GM18519 (cell line): Measurements from ENCODE around the gene RBKS.
A peak's percentile ranks its signal among the peaks of the same experiment; 100 is the strongest.

Experiments used
- ATAC-seq: cut with Tn5 transposase; IDR thresholded peaks from one replicate; pipeline ENCODE4 v1.9.1; 2021; ENCODE audit warnings: mild to moderate bottlenecking, moderate library complexity; ENCODE audit not compliant: unreplicated experiment, low FRiP score

RBKS gene

DNA sequence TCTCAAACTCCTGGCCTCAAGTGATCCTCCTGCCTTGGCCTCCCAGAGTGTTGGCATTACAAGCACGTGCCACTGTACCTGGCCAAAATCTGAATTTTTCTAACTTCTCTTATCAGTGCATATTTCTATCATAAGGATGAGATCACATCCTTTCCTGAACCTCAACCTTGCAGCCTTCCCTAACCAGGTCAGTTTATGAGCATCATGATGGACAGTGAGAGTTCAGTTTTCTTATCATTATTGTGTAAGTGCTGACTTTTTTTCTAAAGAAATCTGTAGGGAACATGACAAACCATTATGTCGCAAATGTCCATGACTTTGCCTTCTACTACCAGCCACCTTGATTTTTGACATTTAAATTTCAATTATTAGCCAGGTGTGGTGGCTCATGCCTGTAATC is 87.1 kb downstream of the RBKS start:
- no peak for ATAC-seq

DNA sequence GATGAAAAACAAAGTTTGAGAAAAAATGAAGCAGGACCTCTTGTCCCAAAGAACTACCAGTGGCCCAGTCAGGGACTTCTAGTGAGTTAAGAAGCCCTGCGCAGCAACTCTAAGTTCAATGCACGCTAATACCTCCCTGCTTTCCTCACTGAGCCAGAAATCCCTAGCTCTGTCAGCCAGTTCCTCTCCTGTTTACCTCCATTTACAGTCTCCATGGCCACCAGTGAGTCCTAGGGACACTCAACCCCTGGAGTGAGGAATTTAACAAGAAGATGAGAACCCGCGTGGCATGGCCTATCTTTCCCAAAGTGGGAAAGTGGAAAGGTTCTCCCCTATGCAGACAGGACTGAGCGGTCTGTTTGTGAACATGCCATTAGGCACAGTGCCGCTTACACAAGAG is 87.6 kb downstream of the RBKS start:
- ATAC-seq, result no peak

DNA sequence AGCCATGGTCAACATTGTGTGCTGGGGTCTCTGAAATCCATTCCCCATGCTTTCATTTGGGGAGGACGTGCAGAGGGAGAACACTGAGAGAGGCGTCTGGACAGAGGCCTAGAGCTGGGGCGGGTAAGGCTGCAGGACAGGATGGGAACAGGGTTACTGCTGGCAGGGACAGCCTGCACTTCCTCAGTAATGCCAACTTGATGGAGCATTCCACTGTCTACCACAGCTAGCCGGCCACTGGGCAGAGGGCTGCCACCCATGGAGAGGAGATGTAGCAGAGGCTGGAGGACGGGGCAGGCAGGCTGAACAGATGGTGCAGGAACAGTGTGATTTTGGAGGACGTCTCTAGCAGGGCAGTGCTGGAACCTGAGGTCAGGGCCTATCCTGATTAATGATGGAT is 89.3 kb downstream of the RBKS start:
- ATAC-seq, result no peak

DNA sequence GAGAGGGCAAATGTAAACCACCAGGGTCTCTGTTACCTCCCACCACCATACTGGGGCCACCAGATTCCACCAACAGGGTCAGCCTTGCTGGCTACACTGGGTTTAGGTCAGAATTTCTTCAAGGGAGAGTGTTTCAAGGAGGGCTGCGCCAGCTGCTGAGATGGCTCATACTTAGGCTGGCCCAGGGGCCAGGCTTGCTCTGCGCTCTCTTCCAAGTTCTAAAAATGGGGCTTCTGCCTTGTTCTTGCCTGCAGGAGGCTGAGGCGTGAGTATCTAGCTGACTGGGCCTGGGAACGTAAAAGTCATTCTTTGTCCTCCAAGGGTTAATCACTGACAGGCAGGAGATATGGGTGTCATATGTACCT is 90.6 kb downstream of the RBKS start:
- ATAC-seq, result no peak

DNA sequence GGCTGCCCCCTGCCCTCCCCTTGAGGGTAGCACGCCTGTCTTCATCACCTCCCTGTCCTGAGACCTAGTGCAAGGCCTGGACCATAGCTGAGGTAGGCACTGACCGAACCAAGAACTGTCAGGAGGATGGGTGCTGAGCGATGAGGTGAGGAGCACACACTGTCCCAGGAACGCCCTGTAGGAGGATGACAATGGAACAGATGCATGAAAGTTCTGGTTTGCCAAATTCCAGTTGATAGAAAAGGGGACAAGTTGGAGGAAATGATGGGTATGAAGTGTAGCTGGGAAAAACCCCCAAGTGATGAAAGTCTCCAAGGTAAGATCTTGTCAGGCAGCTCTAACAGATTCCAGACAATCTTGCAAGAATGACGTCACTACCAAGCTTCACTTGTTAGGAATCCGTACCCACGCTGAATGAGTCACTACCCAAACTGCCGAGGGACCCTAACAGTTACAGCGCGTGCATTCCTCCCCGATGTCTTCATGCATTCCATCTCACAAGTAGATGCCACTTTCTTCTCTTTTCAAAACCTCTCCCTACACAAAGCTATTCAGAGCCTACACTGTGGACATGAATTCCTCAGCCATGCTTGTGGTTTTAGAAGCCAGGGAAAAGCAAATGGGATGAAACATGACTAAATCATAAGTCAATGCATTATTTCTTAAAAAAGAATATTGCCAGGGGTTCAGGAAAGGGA is 91.1 kb downstream of the RBKS start:
- ATAC-seq, result no peak

DNA sequence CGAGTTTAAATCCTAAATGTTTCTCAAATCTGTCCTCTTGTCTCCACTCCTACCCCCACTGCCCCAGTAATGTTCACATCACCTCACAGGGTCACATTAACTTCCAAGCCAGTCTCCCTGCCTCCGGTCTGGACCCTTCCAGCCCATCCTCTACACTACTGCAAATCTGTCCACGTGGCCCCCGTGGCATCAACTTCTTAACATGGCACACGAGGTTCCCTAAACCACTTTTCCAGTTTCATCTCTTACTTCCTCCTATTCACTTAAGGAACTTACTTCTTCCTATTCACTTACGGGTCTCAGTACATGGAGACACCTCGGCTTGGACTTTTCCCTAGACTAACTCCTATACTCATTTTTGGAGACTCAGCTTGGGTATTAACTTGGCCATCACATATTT is 91.7 kb downstream of the RBKS start:
- ATAC-seq, result no peak

DNA sequence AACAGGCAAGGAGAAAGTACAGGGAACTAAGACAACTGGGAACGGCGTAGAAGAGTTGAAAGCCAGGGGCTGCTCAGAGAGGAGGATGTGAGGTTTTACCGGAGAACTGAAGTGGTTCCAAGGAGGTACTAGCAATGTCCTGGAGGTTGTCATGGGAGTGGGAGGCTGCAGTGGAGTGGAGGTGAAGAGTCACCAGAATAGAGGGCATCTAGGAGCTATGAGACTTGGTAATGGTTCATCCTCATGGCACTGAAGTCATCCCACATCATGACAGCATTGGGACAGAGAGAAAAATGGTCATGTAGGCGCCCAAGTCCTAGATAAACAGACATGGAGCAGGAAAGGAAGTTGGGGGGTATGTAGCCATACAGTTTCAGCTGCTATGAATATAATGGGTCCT is 92.3 kb downstream of the RBKS start:
- ATAC-seq, result no peak

DNA sequence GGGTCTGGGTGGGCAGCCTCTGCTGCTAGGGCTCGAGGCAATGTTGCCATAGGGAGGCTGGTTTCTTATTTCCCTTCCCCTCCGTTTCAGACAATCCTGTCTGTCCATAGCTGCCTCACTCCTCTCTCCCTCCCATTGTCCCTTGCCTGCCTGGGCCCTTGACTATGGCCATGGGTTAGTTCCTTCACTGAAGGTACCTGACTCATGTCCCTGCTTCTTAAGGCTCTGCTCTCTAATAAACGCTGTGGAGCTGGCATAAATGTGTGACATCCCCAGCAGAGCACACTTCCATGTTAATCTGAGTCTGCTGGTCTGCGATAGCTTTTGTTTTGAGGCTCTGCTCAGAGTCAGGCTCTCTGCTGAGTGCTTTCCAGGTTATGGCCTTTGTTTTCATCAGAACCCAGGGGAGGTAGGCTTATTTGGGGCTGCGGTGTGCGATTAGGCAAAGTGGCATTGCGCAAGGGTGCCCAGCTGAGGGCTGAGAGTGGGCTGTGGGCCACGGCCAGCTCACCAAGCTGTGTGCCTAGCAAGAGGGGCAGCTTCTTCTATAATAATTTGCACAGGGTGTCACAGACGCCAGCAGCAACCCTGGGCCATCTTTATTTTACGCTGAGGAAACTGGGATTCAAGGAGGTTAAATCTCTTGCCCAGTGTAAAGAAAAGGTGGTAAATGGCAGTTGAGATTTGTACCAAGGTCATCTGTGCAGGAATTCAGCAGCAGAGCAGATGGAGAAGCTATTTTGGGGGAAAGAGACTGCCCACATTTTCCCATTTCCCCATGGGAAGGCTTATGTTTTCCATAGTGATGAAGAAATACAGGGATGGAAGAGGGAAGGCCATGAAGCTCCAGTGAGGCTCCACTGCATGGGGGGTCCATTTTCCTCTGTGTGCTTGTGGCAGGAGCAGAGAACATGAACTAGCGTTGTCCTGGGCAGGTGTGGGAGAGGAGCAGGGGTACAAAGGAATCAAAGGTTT is 93.1 kb downstream of the RBKS start:
- ATAC-seq, result no peak

DNA sequence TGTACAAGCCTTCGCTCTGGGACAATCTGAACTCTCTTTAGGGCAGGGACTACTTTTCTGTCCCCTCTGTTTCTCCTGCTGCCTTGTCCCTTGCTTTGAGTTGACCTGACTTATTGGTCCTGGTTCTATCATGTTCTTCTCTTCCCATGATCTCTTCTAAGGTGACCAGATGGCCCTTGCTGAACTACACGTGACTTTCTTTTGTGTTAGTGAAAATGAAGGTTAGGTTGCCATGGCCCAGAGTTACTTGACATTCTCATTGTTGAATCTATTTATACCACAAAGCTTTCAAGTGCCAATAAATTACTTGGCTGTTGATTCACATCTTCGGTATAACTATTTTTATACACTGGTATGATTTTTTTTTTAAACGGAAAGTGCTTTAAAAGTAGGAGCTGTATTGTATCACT is 94.3 kb downstream of the RBKS start:
- no peak for ATAC-seq

DNA sequence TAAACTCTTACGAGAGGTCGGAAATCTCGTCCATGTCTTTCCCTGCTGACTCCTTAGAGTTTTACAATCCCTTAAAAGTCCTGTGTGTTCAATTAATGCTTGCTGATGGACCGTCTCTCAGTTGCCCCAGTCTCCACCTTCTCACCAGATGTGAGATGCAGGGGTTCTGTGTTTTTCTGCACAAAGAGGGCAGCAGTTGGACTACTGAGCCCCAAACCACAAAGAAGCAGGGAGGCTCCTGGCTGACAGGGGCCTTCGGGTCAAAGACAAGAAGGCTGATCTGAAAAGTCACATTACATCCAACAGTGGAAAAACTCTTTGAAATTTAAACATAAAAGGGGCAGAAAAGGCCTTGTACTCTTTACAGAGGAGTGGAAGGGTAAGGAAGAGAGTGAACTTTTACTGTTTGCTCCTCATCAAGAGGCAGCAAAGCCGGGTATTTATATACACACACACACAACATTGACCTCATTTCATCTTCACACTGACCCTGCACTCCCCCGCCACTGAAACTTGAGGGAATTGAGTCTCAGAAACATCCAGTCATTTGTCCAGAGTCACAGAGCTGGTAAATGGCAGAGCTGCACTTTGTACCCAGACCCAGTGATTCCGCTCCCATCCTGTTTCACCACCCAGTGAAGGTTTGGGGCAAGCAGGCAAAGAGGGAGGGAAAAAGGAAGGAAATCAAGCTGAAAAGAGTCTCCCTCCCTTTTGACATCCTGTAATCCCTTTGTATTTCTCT is 94.9 kb downstream of the RBKS start:
- no peak for ATAC-seq

DNA sequence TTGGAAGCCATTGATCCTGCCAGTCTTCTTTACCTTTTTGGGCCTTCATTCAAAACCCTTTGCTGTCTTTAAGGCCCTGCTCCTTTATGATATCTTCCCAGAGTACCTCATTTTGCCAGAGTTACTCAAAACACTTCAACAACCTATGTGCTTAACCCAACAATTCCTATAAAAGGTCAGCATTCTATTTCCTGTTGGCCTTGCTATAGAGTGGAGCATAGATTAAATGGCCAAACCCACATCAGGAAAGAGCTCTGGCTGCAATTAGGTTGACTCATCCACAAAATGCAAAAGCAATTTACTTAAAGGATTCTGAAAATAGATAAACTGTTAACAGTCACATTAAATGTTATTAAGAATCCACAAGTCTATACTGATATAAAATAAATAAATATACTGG is 97.4 kb downstream of the RBKS start:
- ATAC-seq, result no peak

DNA sequence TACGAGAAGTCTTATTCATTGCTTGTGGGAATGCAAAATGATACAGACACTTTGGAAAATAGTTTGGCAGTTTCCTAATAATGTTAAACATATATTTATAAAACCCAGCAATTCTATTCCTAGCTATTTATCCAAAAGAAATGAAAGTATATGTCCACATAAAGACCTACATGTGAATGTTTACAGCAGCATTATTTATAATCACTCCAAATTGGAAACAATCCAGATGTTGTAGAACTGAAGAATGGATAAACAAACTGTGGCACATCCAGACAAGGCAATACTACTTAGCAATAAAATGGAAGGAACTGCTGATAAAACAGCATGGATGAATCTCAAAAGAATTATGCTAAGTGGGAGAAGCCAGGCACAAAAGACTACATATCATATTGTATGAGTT is 99.4 kb downstream of the RBKS start:
- no peak for ATAC-seq

DNA sequence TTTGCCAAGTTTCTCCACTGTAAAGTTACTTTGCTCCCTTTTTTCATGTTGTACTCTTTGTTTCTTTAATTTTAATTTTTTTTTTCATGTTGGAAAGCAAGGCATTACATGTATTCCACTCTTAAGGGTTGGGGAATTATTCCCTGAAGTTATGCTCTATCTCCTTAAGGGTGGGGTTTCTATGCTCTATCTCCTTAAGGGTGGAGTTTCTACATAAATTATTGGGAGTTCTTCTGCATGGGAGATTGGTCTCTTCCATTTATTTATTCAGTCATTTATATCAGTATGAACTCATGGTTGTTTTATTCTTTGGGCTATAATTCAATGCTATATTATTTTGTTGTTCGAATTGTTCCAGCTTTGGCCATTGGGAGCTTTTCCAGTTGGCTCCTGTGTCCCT is 107.5 kb downstream of the RBKS start:
- ATAC-seq, result no peak

DNA sequence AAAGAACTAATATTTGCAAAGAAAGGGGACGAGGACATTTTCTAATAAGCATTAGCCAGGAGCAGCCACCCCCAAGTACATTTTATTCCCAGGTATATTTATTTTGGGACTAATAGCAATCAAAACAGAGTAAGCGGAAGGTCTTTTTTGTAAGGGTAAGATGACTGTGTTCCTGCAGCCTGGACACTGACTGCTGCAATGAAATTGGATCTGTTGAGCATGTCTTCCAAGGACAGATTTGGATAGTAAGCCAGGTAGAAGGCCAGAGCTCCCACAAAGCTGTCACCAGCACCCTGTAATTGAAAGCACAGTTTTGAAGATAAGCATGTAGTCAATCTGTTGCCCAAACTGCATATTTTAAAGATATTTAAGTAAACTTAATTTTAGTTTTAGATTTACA is 108.7 kb downstream of the RBKS start:
- ATAC-seq, result no peak

DNA sequence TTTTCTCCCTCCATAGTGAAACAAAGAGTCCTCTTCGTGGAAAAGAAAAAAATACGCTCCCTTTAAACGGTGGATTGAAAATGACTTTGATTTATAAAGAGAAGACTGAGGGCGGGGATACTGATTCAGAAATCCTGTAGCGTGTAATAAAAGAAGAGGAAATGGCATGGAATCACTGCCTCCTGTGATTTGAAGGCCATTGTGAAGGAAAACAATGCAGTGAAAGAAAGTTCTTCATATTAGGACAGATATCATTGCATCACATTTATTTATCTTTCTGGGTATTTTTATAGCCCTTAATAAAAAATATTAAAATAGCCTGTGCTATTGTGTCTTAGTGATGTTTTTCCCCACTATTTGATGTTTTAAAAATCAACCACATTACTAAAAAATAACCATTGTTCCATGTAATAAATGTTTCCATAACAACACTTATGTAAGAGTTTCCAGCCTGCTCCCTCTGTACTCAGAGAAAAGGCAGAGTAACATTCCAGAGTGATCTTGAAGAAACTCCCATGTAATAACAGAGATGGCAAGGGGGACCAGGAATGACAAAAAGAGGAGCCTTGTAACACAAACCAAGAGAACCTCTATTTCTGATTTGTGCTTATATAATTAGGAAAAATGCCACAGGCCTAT is 110.7 kb downstream of the RBKS start:
- ATAC-seq, result no peak

DNA sequence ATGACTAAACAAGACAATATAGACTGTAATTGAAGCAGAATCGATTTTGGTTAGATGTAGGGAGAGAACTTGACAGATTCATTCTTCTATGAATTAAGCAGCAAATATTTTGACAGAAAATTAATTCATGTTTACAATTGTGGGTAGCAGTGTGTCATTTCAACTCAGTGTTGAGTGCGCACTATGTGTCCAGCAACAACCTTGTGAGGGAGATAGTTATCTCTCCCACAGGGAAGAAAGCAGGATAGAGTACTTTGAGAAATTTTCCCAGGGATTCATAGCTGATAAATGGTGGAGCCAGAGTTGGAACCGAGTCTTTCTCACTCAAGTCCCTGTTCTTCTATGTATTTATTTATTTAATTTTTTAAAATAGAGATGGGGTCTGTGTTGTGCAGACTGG is 113.5 kb downstream of the RBKS start:
- no peak for ATAC-seq

DNA sequence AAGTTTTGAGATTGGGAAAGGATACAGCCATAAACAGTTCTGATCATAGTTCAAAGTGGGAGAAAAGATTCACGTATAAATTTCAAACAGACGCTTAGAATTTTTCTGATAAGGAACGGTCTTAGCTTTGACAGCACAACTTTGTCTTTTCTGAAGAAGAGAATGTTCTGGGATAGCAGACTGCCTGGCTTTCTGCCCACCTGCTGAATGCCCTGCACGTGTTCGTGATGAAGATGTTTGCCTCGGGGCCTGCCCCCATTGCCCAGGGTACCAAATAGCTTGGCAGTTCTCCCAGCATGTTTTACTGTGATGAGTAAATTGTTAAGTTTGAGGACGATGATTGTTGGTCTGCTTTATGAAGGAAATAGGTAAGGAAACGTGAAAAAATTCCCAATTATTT is 114.1 kb downstream of the RBKS start:
- ATAC-seq, result no peak

DNA sequence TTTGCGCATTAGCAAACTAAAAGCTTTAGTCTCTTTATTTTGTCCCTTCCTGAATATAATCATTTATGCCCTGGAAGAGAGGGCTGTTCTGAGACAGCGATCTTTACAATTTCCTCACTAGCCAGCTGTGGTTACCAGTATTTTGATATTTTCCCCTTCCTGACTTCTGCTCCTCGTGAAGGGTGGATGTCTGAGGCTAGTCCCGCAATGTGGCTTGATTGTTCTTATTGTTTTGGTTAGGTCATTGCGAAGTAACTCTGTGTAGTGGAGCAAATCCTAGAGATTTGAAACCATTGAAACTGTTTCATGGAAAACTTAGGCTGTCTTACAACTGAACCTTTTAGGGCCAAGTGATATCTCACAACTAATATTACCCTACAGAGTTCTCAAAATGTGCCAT is 116.2 kb downstream of the RBKS start:
- no peak for ATAC-seq

DNA sequence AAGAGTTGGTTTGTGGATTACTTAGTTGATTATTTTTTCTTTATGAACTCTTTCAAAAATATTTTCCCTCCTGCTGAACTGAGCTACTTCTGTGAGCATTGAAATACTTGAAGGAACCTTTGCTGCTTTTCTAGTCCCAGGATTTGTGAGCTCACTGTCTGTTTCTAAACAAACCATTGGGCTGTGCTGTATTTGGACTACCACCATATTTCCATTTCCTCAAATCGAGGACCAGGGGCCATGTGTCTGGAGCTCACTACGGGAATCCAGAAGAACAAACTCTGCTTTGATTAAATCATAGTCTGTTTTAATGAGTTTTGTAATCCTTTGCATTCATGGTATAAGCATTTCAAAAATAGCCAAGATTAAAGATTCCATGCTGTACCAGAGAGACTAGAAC is 117.4 kb downstream of the RBKS start:
- no peak for ATAC-seq

DNA sequence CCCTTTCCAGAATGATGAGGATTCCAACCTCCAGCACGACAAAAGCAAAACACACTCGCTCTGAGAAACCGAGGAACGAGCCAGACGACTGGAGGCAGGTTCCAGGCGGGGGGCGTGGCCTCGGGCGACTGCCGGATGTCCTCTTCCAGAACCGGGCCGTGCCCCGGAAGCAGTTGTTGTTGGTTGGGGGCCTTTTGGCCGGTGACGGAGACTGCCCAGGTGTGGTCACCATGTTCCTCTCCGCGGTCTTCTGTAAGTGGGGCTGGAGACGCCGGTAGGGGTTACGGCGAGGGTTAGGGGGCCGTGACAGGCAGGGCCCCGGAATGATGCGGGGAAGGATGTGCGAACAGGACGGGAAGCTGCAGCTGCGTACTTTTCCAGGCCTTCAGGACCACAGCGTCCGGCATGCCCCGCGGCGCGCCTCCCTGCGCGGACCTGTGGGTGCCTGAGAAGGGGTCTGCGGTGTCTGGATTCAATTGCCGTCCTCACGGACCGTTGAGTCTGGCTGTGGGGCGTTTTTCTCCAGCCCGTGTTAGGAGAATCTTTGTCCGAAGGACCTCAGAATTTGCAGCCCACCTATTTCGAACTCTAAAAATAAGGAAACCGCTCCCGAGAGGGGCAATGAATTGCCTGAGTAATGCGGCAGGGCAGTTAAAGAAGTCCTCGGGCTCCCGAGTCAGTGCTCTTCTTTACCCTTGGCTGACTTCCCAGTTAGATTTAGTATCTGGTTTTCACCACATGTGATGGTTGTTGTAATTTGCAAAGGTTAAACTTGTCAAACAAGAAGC is 118.4 kb downstream of the RBKS start, which contains the start of gene MRPL33:
Gene MRPL33 (plus strand): TSS at position 172 of the 788 bp plus-strand sequence. CDS start 59 bp downstream, at position 231.
- peak; percentile 80 for ATAC-seq
